ENCODE data around the gene C1GALT1. TPM values are rescaled to one million over a fixed set of nuclear protein-coding genes. Genes with fewer than 3 reads are reported as not detected.
"Not testable (repeated sequence)": the region's sequence is repeated elsewhere in the genome, so short reads cannot be mapped to it uniquely, and the experiment has no call there.

Gene C1GALT1
- total RNA-seq: 10 to 100 TPM; 45.9 to 55.8 TPM

DNA sequence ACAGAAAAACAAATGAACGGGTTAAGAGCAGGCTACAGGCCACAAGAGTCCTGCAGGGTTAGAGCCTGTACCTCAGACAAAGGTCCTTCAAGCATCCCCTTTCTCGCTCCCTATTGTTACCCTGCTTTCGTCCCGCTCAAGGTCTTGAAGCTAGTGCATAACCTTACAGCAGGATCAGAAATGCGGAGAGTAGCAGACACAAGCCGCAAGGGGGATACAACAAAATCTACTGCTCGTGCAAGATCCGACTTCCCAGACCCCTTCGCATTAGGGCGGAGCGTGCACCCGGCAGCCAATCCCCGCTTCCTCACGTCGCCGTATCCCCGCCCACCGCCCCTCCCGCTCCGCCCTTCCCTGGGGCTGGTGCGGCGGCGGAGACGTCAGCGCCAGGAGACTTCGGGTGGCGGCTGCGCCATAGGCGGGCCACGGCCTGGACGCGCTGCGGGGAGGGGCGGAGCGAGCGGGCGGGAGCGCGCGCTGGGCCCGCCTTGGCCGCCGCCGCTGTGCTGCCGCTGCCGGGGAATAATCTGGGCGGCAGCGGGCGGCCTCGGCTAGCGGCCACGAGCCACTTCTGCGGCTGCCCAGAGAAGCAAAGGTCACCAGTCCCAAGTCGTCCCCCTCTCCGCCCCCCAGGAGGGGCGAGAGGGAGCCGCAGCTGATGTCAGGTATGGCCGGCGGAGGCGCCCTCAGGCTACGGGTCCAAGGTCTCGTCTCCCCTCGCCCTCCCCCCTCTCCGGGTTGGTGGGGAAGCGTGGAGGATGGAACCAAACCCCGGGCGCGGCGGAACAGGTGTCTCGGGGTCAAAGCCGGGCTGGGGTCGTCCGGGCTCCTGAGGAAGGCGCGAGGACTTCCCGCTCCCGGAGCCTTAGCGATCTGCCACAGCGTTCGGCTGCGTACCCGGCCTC lies at the start of gene C1GALT1:
TSS of gene C1GALT1 (plus strand) at position 389 of the 905 bp plus-strand sequence. CDS start 51,776 bp downstream, outside the sequence.
- Mint-ChIP-seq H3K4me1 (peaks cover 27% of the 10 kb centered on the region), H3K27ac (peak within 1 kb of the TSS; percentile 98), H3K27me3 (no peaks in the 10 kb centered on the region), H3K36me3 (peaks cover 19% of the 10 kb centered on the region), H3K9me3 (ENCODE audit: low read depth) (no peaks in the 10 kb centered on the region), H3K4me3 (peak within 1 kb of the TSS; percentile 84)
- ATAC-seq (peak; percentile 85), DNase-seq (peak; percentile 97)
- CTCF ChIA-PET: interaction anchor here (0.6 to 2.5 kb wide), 14 partner anchors 9 to 1114 kb away, joined by 3 to 29 read pairs (median 3); partner anchors contain the start of gene UMAD1

DNA sequence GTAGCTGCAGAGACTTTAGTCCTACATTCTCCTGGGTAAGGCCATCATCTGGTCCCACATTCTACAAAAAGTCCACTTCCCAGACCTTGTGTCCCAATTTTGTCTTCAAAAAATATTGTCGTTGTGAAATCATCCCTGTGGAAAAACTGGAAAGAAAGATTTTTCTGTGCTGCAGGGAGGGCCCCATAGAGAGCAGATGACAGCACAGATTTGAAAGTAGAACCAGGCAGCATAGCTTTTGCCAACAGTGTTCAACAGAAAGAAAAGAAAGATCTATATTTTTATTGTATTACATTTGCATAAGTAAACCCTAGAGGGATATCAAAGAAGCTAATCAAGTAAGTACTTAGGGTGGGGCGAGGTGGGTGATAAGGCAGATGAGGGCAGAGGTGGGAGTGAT lies 48.3 kb upstream of the C1GALT1 start:
- H3K9me3 Mint-ChIP-seq (ENCODE audit: low read depth): no peaks in the 10 kb centered on the region
- peaks cover 2% of the 10 kb centered on the region for H3K4me1 Mint-ChIP-seq
- CTCF ChIA-PET: no interaction called here
- peaks cover 6% of the 10 kb centered on the region for H3K27me3 Mint-ChIP-seq
- no peak overlapping the region for H3K4me3 Mint-ChIP-seq
- peaks cover 2% of the 10 kb centered on the region for H3K36me3 Mint-ChIP-seq
- ATAC-seq (no peak), DNase-seq (no peak)
- H3K27ac Mint-ChIP-seq: no peak overlapping the region

DNA sequence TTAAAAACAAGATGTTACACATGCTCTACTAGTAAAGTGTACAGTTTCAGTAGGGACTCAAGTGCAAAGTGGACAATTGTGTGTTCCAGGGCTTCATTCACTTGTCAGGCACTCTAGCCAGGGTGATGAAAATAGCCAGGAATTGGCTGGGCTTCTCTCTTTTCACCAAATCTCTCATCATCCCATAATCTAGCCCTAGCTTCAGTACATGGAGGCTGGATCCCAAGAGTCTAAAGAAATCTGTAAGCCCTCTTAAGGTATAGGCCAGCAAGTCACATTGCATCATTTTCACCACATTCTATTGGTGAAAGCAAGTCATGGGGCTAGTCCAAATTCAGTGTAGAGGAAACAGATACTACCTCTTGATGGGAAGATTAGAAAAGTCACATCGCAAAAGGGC lies 47.3 kb upstream of the C1GALT1 start:
- Mint-ChIP-seq H3K36me3 (peaks cover 2% of the 10 kb centered on the region), H3K4me3 (no peak overlapping the region), H3K27me3 (peaks cover 6% of the 10 kb centered on the region), H3K27ac (no peak overlapping the region), H3K9me3 (ENCODE audit: low read depth) (no peaks in the 10 kb centered on the region), H3K4me1 (peaks cover 2% of the 10 kb centered on the region)
- CTCF ChIA-PET: no interaction called here
- ATAC-seq (no peak), DNase-seq (no peak)

- H3K27me3 Mint-ChIP-seq; H3K9me3 Mint-ChIP-seq (ENCODE audit: low read depth); H3K4me1 Mint-ChIP-seq; H3K4me3 Mint-ChIP-seq; CTCF ChIA-PET; DNase-seq; ATAC-seq; H3K36me3 Mint-ChIP-seq; H3K27ac Mint-ChIP-seq: not testable (repeated sequence)
Observed at GRCh38 chr7:7135924-7136323, 46.4 kb upstream of the C1GALT1 start.

GRCh38 chr7:7136466-7137381 lies 45.6 kb upstream of the C1GALT1 start:
- DNase-seq: no peak
- Mint-ChIP-seq H3K27ac (no peak overlapping the region), H3K4me3 (no peak overlapping the region), H3K27me3 (peaks cover 6% of the 10 kb centered on the region), H3K36me3 (peaks cover 4% of the 10 kb centered on the region), H3K9me3 (ENCODE audit: low read depth) (no peaks in the 10 kb centered on the region), H3K4me1 (peaks cover 2% of the 10 kb centered on the region)
- CTCF ChIA-PET: no interaction called here
- no peak for ATAC-seq

DNA sequence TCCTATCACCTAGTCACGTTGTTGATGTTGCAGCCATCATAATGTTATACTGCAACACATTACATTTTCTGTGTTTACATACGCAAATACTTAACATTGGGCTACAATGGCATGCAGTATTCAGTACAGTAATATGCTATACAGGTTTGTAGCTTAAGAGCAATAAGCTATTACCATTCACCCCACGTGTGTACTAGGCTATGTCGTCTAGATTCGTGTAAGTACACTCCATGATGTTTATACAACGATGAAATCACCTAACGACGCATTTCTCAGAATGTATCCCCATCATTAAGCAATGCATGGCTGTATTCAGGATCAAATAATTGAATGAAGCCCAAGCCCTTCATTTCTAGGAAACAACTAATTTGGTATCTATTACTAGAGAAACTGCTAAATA lies 43.4 kb upstream of the C1GALT1 start:
- DNase-seq: no peak
- H3K9me3 Mint-ChIP-seq (ENCODE audit: low read depth): peaks cover 2% of the 10 kb centered on the region

DNA sequence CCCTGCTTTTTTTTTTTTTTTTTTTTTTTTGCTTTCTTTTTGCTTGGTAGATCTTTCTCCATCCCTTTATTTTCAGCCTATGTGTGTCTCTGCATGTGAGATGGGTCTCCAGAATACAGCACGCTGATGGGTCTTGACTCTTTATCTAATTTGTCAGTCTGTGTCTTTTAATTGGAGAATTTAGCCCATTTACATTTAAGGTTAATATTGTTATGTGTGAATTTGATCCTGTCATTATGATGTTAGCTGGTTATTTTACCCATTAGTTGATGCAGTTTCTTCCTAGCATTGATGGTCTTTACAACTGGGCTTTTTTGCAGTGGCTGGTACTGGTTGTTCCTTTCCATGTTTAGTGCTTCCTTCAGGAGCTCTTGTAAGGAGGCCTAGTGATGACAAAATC lies 38.9 kb upstream of the C1GALT1 start:
- CTCF ChIA-PET; H3K4me1 Mint-ChIP-seq; H3K27ac Mint-ChIP-seq; H3K4me3 Mint-ChIP-seq; H3K27me3 Mint-ChIP-seq; ATAC-seq; H3K9me3 Mint-ChIP-seq (ENCODE audit: low read depth); DNase-seq: not testable (repeated sequence)
- H3K36me3 Mint-ChIP-seq: peaks cover 10% of the 10 kb centered on the region

More for the DNA sequence above, 43.4 kb upstream of the C1GALT1 start:
- peaks cover 1% of the 10 kb centered on the region for H3K27me3 Mint-ChIP-seq
- peaks cover 2% of the 10 kb centered on the region for H3K4me1 Mint-ChIP-seq
- H3K27ac Mint-ChIP-seq: no peak overlapping the region
- no peak overlapping the region for H3K4me3 Mint-ChIP-seq
- CTCF ChIA-PET: no interaction called here
- peaks cover 4% of the 10 kb centered on the region for H3K36me3 Mint-ChIP-seq
- ATAC-seq: no peak

DNA sequence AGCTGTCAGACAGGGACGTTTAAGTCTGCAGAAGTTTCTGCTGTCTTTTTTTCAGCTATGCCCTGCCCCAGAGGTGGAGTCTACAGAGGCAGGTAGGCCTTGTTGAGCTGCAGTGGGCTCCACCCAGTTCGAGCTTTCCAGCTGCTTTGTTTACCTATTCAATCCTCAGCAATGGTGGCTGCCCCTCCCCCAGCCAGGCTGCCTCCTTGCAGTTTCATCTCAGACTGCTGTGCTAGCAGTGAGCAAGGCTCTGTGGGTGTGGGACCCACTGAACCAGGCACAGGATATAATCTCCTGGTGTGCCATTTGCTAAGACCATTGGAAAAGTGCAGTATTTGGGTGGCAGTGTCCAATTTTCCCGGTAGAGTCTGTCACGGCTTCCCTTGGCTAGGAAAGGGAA lies 37.2 kb upstream of the C1GALT1 start:
- not testable (repeated sequence) for H3K9me3 Mint-ChIP-seq (ENCODE audit: low read depth); H3K4me3 Mint-ChIP-seq; H3K4me1 Mint-ChIP-seq; DNase-seq; ATAC-seq; H3K27ac Mint-ChIP-seq; H3K27me3 Mint-ChIP-seq
- H3K36me3 Mint-ChIP-seq: peaks cover 10% of the 10 kb centered on the region
- CTCF ChIA-PET: interaction anchor here (1.2 kb wide), 1 partner anchor 40 kb away, joined by 3 read pairs; no protein-coding TSS in a partner anchor

- Mint-ChIP-seq H3K9me3 (ENCODE audit: low read depth) (peaks cover 7% of the 10 kb centered on the region), H3K27ac (no peak overlapping the region), H3K4me3 (no peak overlapping the region), H3K27me3 (no peaks in the 10 kb centered on the region), H3K4me1 (peaks cover 2% of the 10 kb centered on the region), H3K36me3 (peaks cover 8% of the 10 kb centered on the region)
- DNase-seq (no peak), ATAC-seq (no peak)
- CTCF ChIA-PET: interaction anchor here (0.9 to 1.3 kb wide), 4 partner anchors 8 to 43 kb away, joined by 3 read pairs; partner anchors contain the start of gene C1GALT1
Observed at GRCh38 chr7:7146837-7147236, 35.5 kb upstream of the C1GALT1 start.

GRCh38 chr7:7148798-7149481 lies 33.4 kb upstream of the C1GALT1 start:
- Mint-ChIP-seq H3K9me3 (ENCODE audit: low read depth) (peaks cover 7% of the 10 kb centered on the region), H3K27me3 (no peaks in the 10 kb centered on the region), H3K27ac (no peak overlapping the region), H3K4me3 (no peak overlapping the region), H3K4me1 (peaks cover 2% of the 10 kb centered on the region), H3K36me3 (peaks cover 16% of the 10 kb centered on the region)
- CTCF ChIA-PET: no interaction called here
- DNase-seq (no peak), ATAC-seq (no peak)

- H3K4me1 Mint-ChIP-seq: peaks cover 8% of the 10 kb centered on the region
- no peak overlapping the region for H3K27ac Mint-ChIP-seq
- DNase-seq (no peak), ATAC-seq (no peak)
- no peak overlapping the region for H3K4me3 Mint-ChIP-seq
- no peaks in the 10 kb centered on the region for H3K27me3 Mint-ChIP-seq
- peaks cover 14% of the 10 kb centered on the region for H3K9me3 Mint-ChIP-seq (ENCODE audit: low read depth)
- H3K36me3 Mint-ChIP-seq: peaks cover 24% of the 10 kb centered on the region
- CTCF ChIA-PET: no interaction called here
Observed at GRCh38 chr7:7151285-7151684, 31.1 kb upstream of the C1GALT1 start.

DNA sequence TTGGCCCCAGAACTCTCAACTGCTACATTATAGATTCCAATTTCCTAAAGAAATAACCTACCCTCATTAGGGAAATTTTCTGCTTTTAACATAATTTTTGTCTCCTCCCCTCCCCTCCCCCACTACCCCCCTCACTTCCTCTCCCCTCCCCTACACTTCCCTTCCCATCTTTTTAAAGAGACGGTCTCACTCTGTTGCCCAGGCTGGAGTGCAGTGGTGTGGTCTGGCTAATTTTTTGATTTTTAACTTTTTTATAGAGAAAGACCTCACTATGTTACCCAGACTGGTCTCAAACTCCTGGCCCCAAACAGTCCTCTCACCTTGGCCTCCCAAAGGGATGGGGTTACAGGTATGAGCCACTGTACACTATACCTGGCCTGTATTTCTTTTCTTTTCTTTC lies 30.5 kb upstream of the C1GALT1 start:
- Mint-ChIP-seq H3K27me3 (no peaks in the 10 kb centered on the region), H3K4me3 (no peak overlapping the region), H3K4me1 (peaks cover 11% of the 10 kb centered on the region), H3K9me3 (ENCODE audit: low read depth) (peaks cover 14% of the 10 kb centered on the region), H3K36me3 (peaks cover 24% of the 10 kb centered on the region), H3K27ac (no peak overlapping the region)
- DNase-seq: no peak
- CTCF ChIA-PET: no interaction called here
- ATAC-seq: no peak

- peaks cover 24% of the 10 kb centered on the region for H3K36me3 Mint-ChIP-seq
- no peak overlapping the region for H3K27ac Mint-ChIP-seq
- peaks cover 14% of the 10 kb centered on the region for H3K4me1 Mint-ChIP-seq
- ATAC-seq: no peak
- no peak for DNase-seq
- CTCF ChIA-PET: no interaction called here
- no peak overlapping the region for H3K4me3 Mint-ChIP-seq
- H3K9me3 Mint-ChIP-seq (ENCODE audit: low read depth): peaks cover 14% of the 10 kb centered on the region
- H3K27me3 Mint-ChIP-seq: no peaks in the 10 kb centered on the region
Observed at GRCh38 chr7:7152315-7152714, 30.0 kb upstream of the C1GALT1 start.
